HepG2 (cell line): ENCODE measurements around the gene TTLL13. TPM values are rescaled to one million over a fixed set of nuclear protein-coding genes. Genes with fewer than 3 reads are reported as not detected.

ENCODE experiments used
- ATAC-seq: fragments of 200-7000 bp; cut with Tn5 transposase; 3 replicates; pipeline ENCODE4 v1.9.1; 2020; ENCODE audit warnings: mild to moderate bottlenecking, moderate library complexity
- BruUV-seq: library from RNA; stranded (reverse); fragments of 400-500 nt; replicated peaks from 2 replicates; lab custom pipeline; 2021; lab: Mats Ljungman, UMichigan
- CTCF ChIA-PET: fragments of 300-600 bp; formaldehyde crosslinking; extraction: SDS; loops from one replicate; lab custom pipeline; 2021; ENCODE audit warnings: low total read pairs, inconsistent platforms, low intra/inter-chr PET ratio; lab: Yijun Ruan, JAX
- POLR2A ChIA-PET: fragments of 350-600 bp; sonication (Branson Sonifier 250); formaldehyde crosslinking; loops from one replicate; lab custom pipeline; 2020; ENCODE audit warnings: antibody characterized with exemption, inconsistent platforms; lab: Yijun Ruan, JAX
- DNase-seq: peaks from one replicate; pipeline ENCODE4 v3.0.0-alpha.2; 2015; ENCODE audit warnings: low spot score
- FAIRE-seq: peaks from 3 replicates; lab custom pipeline; 2011; peaks lifted over from hg19 to GRCh38; lab: Jason Lieb, UNC
- H2AFZ ChIP-seq: one replicate; pipeline ENCODE4 v1.6.1; 2011; ENCODE audit warnings: low read length, inconsistent platforms
- H3K27ac ChIP-seq: fragments of 300-600 bp; 3 replicates; pipeline ENCODE4 v1.8.0; 2011; ENCODE audit warnings: mixed run types, mild to moderate bottlenecking, mixed read lengths, low read length, inconsistent platforms; ENCODE audit not compliant: insufficient read depth; ENCODE audit errors: extremely low read length
- H3K27me3 ChIP-seq, 2 experiments: fragments of 200-600 bp in 1 of 2; 2 replicates in 1 of 2; 3 replicates in 1 of 2; pipeline versions ENCODE4 v1.6.0 to v1.8.0; 2011; ENCODE audit warnings: low read length in 2 of 2, mild to moderate bottlenecking in 2 of 2, moderate library complexity in 2 of 2, inconsistent platforms in 1 of 2; ENCODE audit not compliant: insufficient read depth in 2 of 2, control insufficient read depth in 1 of 2
- H3K36me3 ChIP-seq, 2 experiments: fragments of 200-600 bp in 1 of 2; replicated peaks in 1 of 2; 2 replicates in 1 of 2; 3 replicates in 1 of 2; pipeline versions ENCODE4 v1.5.1 to v1.8.0; 2011; ENCODE audit warnings: low read length in 2 of 2, inconsistent platforms in 1 of 2; ENCODE audit not compliant: insufficient read depth in 2 of 2, control insufficient read depth in 1 of 2
- H3K4me1 ChIP-seq: 2 replicates; pipeline ENCODE4 v1.5.1; 2012; ENCODE audit warnings: low read length, inconsistent platforms; ENCODE audit not compliant: insufficient read depth
- H3K4me2 ChIP-seq: 2 replicates; pipeline ENCODE4 v1.6.0; 2011; ENCODE audit warnings: low read depth, low read length, inconsistent platforms
- H3K4me3 ChIP-seq, 3 experiments: fragments of 200-600 bp in 1 of 3; sonication (generic), shearing (Covaris generic) in 1 of 3; replicated peaks in 1 of 3; 2 replicates each; pipeline ENCODE4 v1.5.1; 2011 to 2016; ENCODE audit warnings: low read length in 3 of 3, inconsistent platforms in 2 of 3, low read depth in 2 of 3, mild to moderate bottlenecking in 2 of 3, control low read depth in 1 of 3, mixed read lengths in 1 of 3; ENCODE audit not compliant: insufficient read depth in 1 of 3
- H3K79me2 ChIP-seq: one replicate; pipeline ENCODE4 v1.6.1; 2011; ENCODE audit warnings: low read length, inconsistent platforms; ENCODE audit not compliant: insufficient read depth
- H3K9ac ChIP-seq: 2 replicates; pipeline ENCODE4 v1.6.0; 2011; ENCODE audit warnings: mild to moderate bottlenecking, low read depth, low read length, inconsistent platforms; ENCODE audit not compliant: insufficient read depth
- H3K9me3 ChIP-seq: 2 replicates; pipeline ENCODE4 v1.5.1; 2012; ENCODE audit warnings: mild to moderate bottlenecking, low read length
- H4K20me1 ChIP-seq: 2 replicates; pipeline ENCODE4 v1.6.0; 2011; ENCODE audit warnings: inconsistent platforms, mild to moderate bottlenecking, low read length, moderate library complexity; ENCODE audit not compliant: insufficient read depth
- BCL6 ChIP-seq: IDR thresholded peaks from 2 replicates; pipeline ENCODE4 v1.6.1; 2016; ENCODE audit warnings: missing genetic modification reagents, missing compliant biosample characterization
- RAD51 ChIP-seq: fragments of 450-650 bp; IDR thresholded peaks from 2 replicates; pipeline ENCODE4 v1.6.1; 2016; ENCODE audit warnings: borderline replicate concordance
- SAFB2 ChIP-seq: sonication (generic); formaldehyde crosslinking; IDR thresholded peaks from 2 replicates; pipeline ENCODE4 v1.5.1; 2020; ENCODE audit warnings: missing genetic modification reagents, low read depth, mild to moderate bottlenecking, borderline replicate concordance
- SRF ChIP-seq: IDR thresholded peaks from 2 replicates; pipeline ENCODE4 v1.6.1; 2011; ENCODE audit warnings: mild to moderate bottlenecking, low read depth, low read length, moderate library complexity
- ZNF17 ChIP-seq: sonication (generic); formaldehyde crosslinking; IDR thresholded peaks from 2 replicates; pipeline ENCODE4 v1.5.0; 2020; ENCODE audit warnings: mild to moderate bottlenecking, missing genetic modification reagents
- ZNF567 ChIP-seq: sonication (generic); formaldehyde crosslinking; IDR thresholded peaks from 2 replicates; pipeline ENCODE4 v1.8.1; 2023; ENCODE audit warnings: mild to moderate bottlenecking, missing genetic modification reagents, borderline replicate concordance
- ZNF607 ChIP-seq: sonication (generic); formaldehyde crosslinking; IDR thresholded peaks from 2 replicates; pipeline ENCODE4 v1.5.1; 2020; ENCODE audit warnings: missing genetic modification reagents, mild to moderate bottlenecking, borderline replicate concordance
- WGBS: methylation state at CpG from one replicate; pipeline ENCODE4 v1.1.6; 2017; ENCODE audit warnings: low lambda C conversion rate; 5-methylcytosine and 5-hydroxymethylcytosine counted together
- in situ Hi-C: cut with HindIII; loops from 2 replicates; pipeline ENCODE4 v1.10.0; 2017; ENCODE audit warnings: low pct_unique_long_range_greater_than_20kb; ENCODE audit not compliant: extremely low pct_ligation_motif_present
- intact Hi-C: fragments of 100-400 bp; cut with micrococcal nuclease; formaldehyde crosslinking; loops from one replicate; pipeline ENCODE4 v1.10.0; 2022; ENCODE audit not compliant: unreplicated experiment
- polyA plus RNA-seq, 8 experiments: library from polyadenylated mRNA; depleted of rRNA in 3 of 8; stranded (reverse) in 7 of 8; unstranded in 1 of 8; fragments of >200 nt; fragmentation: Illumina TruSeq in 4 of 8; extraction: Trizol in 4 of 8; gene quantifications; 2 replicates each; pipeline versions ENCODE4 v1.2.1 to v1.2.3, GENCODE V29; 2011 to 2016; ENCODE audit warnings: low read depth in 4 of 8, missing spikeins in 1 of 8, mixed read lengths in 1 of 8; ENCODE audit not compliant: insufficient read depth in 1 of 8
- total RNA-seq, 5 experiments: library from RNA; depleted of rRNA; stranded (reverse); fragments of >200 nt; fragmentation: Illumina TruSeq; extraction: Trizol; gene quantifications; 2 replicates each; pipeline ENCODE4 v1.2.3, GENCODE V29; 2016; ENCODE audit warnings: low read depth in 1 of 5
- TF ChIP-seq, protein P1 (sequence below): sonication (generic); formaldehyde crosslinking; IDR thresholded peaks from 2 replicates; pipeline ENCODE4 v1.4.0; 2020; ENCODE audit warnings: missing genetic modification reagents
- TF ChIP-seq, protein P2 (sequence below): sonication (generic); formaldehyde crosslinking; IDR thresholded peaks from 2 replicates; pipeline ENCODE4 v1.8.1; 2023; ENCODE audit warnings: missing genetic modification reagents, mild to moderate bottlenecking, borderline replicate concordance
- TF ChIP-seq, protein P3 (sequence below): sonication (generic); formaldehyde crosslinking; IDR thresholded peaks from 2 replicates; pipeline ENCODE4 v1.8.0; 2022; ENCODE audit warnings: missing genetic modification reagents, mild to moderate bottlenecking, moderate library complexity, borderline replicate concordance
- TF ChIP-seq, protein P4 (sequence below): sonication (generic); formaldehyde crosslinking; IDR thresholded peaks from 2 replicates; pipeline ENCODE4 v1.8.0; 2023; ENCODE audit warnings: mild to moderate bottlenecking, missing genetic modification reagents
- TF ChIP-seq, protein P5 (sequence below): sonication (generic); formaldehyde crosslinking; IDR thresholded peaks from 2 replicates; pipeline ENCODE4 v1.5.1; 2020; ENCODE audit warnings: missing genetic modification reagents, mild to moderate bottlenecking, borderline replicate concordance

The TTLL13 gene
- total and polyA plus RNA-seq, 2 of the 13 experiments (the other 11 are each of a cell fraction or from before 2014, with no cell fraction given), result 0.07 to 0.29 TPM

DNA sequence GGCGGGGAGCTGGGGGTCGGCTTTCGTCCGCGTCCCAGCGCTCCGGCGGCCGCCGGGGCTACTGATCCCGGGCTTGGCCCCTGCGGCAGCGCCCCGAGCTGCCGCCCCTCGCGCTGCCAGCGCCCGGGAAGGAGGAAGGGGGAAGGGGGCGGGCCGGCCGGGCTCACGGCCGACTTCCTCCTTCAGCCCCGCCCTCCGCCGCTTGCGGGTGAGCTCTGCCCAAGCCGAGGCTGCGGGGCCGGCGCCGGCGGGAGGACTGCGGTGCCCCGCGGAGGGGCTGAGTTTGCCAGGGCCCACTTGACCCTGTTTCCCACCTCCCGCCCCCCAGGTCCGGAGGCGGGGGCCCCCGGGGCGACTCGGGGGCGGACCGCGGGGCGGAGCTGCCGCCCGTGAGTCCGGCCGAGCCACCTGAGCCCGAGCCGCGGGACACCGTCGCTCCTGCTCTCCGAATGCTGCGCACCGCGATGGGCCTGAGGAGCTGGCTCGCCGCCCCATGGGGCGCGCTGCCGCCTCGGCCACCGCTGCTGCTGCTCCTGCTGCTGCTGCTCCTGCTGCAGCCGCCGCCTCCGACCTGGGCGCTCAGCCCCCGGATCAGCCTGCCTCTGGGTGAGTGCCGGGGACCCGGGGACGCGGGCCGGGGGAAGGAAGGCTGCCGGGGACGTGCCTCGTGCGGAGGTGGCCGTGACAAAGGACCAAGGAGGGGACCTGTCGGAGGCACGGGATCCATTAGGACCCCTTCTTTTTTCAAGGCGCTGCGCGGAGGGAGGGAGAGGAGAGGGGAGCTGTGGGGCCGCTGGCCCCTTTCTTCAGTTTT lies 48.0 kb upstream of the TTLL13 start, which contains the start of gene SEMA4B:
SEMA4B (plus strand) TSS at position 201 of the 814 bp plus-strand sequence; CDS start at position 450, 249 bp downstream.
- no peak for FAIRE-seq
- Histone ChIP-seq H3K4me2 (peak within 1 kb of the TSS; percentile 87), H3K9ac (peak within 1 kb of the TSS; percentile 72), H2AFZ (no peak within 1 kb of the TSS), H3K27ac (peak within 1 kb of the TSS; percentile 30), H3K4me1 (peaks cover 26% of the 10 kb centered on the region), H3K79me2 (peaks cover 6% of the 10 kb centered on the region), H3K4me3 (peak within 1 kb of the TSS; percentile 85 to 95 (median 95)), H3K27me3 (no peaks in the 10 kb centered on the region), H3K9me3 (no peaks in the 10 kb centered on the region), H3K36me3 (0 out of 5 replicates have a peak, but pooled peaks cover 0 to under 1% of the 10 kb centered on the region in 2 experiments), H4K20me1 (peaks cover 6% of the 10 kb centered on the region; the same call in 1 of the 2 replicates)
- intact Hi-C loops, result loop anchor here (2.0 kb wide), 1 partner anchor 19 kb away; no protein-coding TSS in a partner anchor
- in situ Hi-C loops, result no loop called here
- WGBS, result under 1% methylated on average over 26 of the region's 88 CpGs
- CTCF ChIA-PET, result no interaction called here
- peak; percentile 36 for DNase-seq
- POLR2A ChIA-PET, result interaction anchor here (1.0 to 4.0 kb wide), 6 partner anchors 9 to 48 kb away, joined by 3 to 55 read pairs (median 8); partner anchors contain the start of genes CIB1, GDPGP1 and TTLL13
- BruUV-seq, result no TSS peak
- ATAC-seq, result peak; percentile 89
- TF ChIP-seq, protein P1, sequence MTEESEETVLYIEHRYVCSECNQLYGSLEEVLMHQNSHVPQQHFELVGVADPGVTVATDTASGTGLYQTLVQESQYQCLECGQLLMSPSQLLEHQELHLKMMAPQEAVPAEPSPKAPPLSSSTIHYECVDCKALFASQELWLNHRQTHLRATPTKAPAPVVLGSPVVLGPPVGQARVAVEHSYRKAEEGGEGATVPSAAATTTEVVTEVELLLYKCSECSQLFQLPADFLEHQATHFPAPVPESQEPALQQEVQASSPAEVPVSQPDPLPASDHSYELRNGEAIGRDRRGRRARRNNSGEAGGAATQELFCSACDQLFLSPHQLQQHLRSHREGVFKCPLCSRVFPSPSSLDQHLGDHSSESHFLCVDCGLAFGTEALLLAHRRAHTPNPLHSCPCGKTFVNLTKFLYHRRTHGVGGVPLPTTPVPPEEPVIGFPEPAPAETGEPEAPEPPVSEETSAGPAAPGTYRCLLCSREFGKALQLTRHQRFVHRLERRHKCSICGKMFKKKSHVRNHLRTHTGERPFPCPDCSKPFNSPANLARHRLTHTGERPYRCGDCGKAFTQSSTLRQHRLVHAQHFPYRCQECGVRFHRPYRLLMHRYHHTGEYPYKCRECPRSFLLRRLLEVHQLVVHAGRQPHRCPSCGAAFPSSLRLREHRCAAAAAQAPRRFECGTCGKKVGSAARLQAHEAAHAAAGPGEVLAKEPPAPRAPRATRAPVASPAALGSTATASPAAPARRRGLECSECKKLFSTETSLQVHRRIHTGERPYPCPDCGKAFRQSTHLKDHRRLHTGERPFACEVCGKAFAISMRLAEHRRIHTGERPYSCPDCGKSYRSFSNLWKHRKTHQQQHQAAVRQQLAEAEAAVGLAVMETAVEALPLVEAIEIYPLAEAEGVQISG (CRISPR knock-in tag), result no peak; the same call in 1 of the 2 replicates
- TF ChIP-seq SAFB2, result peak; percentile 22; the same call in 1 of the 2 replicates
- no peak for TF ChIP-seq SRF
- TF ChIP-seq ZNF607, result no peak
- no peak for TF ChIP-seq RAD51
- TF ChIP-seq, protein P2, sequence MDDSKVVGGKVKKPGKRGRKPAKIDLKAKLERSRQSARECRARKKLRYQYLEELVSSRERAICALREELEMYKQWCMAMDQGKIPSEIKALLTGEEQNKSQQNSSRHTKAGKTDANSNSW (CRISPR knock-in tag), result 0 out of 2 replicates have a peak, but pooled peaks have one; percentile 50
- no peak for TF ChIP-seq ZNF17 (CRISPR knock-in tag)
- TF ChIP-seq, protein P3, sequence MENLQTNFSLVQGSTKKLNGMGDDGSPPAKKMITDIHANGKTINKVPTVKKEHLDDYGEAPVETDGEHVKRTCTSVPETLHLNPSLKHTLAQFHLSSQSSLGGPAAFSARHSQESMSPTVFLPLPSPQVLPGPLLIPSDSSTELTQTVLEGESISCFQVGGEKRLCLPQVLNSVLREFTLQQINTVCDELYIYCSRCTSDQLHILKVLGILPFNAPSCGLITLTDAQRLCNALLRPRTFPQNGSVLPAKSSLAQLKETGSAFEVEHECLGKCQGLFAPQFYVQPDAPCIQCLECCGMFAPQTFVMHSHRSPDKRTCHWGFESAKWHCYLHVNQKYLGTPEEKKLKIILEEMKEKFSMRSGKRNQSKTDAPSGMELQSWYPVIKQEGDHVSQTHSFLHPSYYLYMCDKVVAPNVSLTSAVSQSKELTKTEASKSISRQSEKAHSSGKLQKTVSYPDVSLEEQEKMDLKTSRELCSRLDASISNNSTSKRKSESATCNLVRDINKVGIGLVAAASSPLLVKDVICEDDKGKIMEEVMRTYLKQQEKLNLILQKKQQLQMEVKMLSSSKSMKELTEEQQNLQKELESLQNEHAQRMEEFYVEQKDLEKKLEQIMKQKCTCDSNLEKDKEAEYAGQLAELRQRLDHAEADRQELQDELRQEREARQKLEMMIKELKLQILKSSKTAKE (CRISPR knock-in tag), result no peak
- peak; percentile 81; the same call in 1 of the 2 replicates for TF ChIP-seq ZNF567 (CRISPR knock-in tag)
- TF ChIP-seq, protein P4, sequence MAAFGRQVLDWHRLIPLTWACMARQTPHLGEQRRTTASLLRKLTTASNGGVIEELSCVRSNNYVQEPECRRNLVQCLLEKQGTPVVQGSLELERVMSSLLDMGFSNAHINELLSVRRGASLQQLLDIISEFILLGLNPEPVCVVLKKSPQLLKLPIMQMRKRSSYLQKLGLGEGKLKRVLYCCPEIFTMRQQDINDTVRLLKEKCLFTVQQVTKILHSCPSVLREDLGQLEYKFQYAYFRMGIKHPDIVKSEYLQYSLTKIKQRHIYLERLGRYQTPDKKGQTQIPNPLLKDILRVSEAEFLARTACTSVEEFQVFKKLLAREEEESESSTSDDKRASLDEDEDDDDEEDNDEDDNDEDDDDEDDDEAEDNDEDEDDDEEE (CRISPR knock-in tag), result no peak
- 0 out of 2 replicates have a peak, but pooled peaks have one; percentile 10 for TF ChIP-seq BCL6 (CRISPR knock-in tag)
- TF ChIP-seq, protein P5, sequence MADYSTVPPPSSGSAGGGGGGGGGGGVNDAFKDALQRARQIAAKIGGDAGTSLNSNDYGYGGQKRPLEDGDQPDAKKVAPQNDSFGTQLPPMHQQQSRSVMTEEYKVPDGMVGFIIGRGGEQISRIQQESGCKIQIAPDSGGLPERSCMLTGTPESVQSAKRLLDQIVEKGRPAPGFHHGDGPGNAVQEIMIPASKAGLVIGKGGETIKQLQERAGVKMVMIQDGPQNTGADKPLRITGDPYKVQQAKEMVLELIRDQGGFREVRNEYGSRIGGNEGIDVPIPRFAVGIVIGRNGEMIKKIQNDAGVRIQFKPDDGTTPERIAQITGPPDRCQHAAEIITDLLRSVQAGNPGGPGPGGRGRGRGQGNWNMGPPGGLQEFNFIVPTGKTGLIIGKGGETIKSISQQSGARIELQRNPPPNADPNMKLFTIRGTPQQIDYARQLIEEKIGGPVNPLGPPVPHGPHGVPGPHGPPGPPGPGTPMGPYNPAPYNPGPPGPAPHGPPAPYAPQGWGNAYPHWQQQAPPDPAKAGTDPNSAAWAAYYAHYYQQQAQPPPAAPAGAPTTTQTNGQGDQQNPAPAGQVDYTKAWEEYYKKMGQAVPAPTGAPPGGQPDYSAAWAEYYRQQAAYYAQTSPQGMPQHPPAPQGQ, result no peak
